Measurements from ENCODE around the gene ACTL8. TPM values are rescaled to one million over a fixed set of nuclear protein-coding genes. Genes with fewer than 3 reads are reported as not detected.

The ACTL8 gene
- total RNA-seq, 3 donors from 2014 or later (not counting 1 experiment from before 2014, with no cell fraction given), result not detected

- Mint-ChIP-seq H3K27ac (no peak overlapping the region), H3K4me3 (no peak overlapping the region), H3K36me3 (no peaks in the 10 kb centered on the region), H3K4me1 (no peaks in the 10 kb centered on the region), H3K9me3 (no peaks in the 10 kb centered on the region), H3K27me3 (ENCODE audit: low read depth in 2 of 2) (peaks cover 0 to 9% of the 10 kb centered on the region in 2 donors)
- intact Hi-C loops (cut with micrococcal nuclease), result no loop called here
- DNase-seq (no peak), ATAC-seq (no peak)
- no peak overlapping the region for H3K4me3 ChIP-seq (ENCODE audit: low read length)
- no peaks in the 10 kb centered on the region for H3K36me3 ChIP-seq (ENCODE audit: control insufficient read depth, insufficient read depth, low read length)
- no peak overlapping the region for H3K27ac ChIP-seq (ENCODE audit: low read length)
- no peaks in the 10 kb centered on the region for H3K27me3 ChIP-seq (ENCODE audit: control insufficient read depth, insufficient read depth, low read length)
- WGBS (ENCODE audit: insufficient coverage), result 60% methylated on average over 5 of the region's 5 CpGs
- H3K4me1 ChIP-seq (ENCODE audit: control insufficient read depth, insufficient read depth, low read length), result no peaks in the 10 kb centered on the region
- TF ChIP-seq, protein P1, sequence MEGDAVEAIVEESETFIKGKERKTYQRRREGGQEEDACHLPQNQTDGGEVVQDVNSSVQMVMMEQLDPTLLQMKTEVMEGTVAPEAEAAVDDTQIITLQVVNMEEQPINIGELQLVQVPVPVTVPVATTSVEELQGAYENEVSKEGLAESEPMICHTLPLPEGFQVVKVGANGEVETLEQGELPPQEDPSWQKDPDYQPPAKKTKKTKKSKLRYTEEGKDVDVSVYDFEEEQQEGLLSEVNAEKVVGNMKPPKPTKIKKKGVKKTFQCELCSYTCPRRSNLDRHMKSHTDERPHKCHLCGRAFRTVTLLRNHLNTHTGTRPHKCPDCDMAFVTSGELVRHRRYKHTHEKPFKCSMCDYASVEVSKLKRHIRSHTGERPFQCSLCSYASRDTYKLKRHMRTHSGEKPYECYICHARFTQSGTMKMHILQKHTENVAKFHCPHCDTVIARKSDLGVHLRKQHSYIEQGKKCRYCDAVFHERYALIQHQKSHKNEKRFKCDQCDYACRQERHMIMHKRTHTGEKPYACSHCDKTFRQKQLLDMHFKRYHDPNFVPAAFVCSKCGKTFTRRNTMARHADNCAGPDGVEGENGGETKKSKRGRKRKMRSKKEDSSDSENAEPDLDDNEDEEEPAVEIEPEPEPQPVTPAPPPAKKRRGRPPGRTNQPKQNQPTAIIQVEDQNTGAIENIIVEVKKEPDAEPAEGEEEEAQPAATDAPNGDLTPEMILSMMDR (IDR thresholded peaks at IDR 0.05), result no peak
- no peaks in the 10 kb centered on the region for H3K9me3 ChIP-seq (ENCODE audit: control insufficient read depth, insufficient read depth, low read length)
Measured at GRCh38 chr1:17875171-17875881, 120.2 kb downstream of the ACTL8 start.

- 92% methylated on average over 4 of the region's 4 CpGs for WGBS (ENCODE audit: insufficient coverage)
- intact Hi-C loops (cut with micrococcal nuclease), result no loop called here
- H3K9me3 Mint-ChIP-seq, result no peaks in the 10 kb centered on the region
Measured at GRCh38 chr1:17875882-17876280, 120.7 kb downstream of the ACTL8 start.

More at GRCh38 chr1:17875882-17876280, 120.7 kb downstream of the ACTL8 start:
- no peak overlapping the region for H3K4me3 ChIP-seq (ENCODE audit: low read length)
- DNase-seq (no peak), ATAC-seq (no peak)
- no peaks in the 10 kb centered on the region for H3K27me3 ChIP-seq (ENCODE audit: control insufficient read depth, insufficient read depth, low read length)
- Mint-ChIP-seq H3K27me3 (ENCODE audit: low read depth in 2 of 2) (peaks cover 0 to 9% of the 10 kb centered on the region in 2 donors), H3K4me3 (no peak overlapping the region), H3K27ac (no peak overlapping the region), H3K36me3 (no peaks in the 10 kb centered on the region), H3K4me1 (no peaks in the 10 kb centered on the region)
- H3K9me3 ChIP-seq (ENCODE audit: control insufficient read depth, insufficient read depth, low read length), result no peaks in the 10 kb centered on the region
- H3K27ac ChIP-seq (ENCODE audit: low read length), result no peak overlapping the region
- TF ChIP-seq, protein P1 (IDR thresholded peaks at IDR 0.05), result no peak
- H3K4me1 ChIP-seq (ENCODE audit: control insufficient read depth, insufficient read depth, low read length), result no peaks in the 10 kb centered on the region
- no peaks in the 10 kb centered on the region for H3K36me3 ChIP-seq (ENCODE audit: control insufficient read depth, insufficient read depth, low read length)

Other genes starting within 250 kb of the ACTL8 start
- 1 to 10 TPM in 1 of 3 donors, under 1 TPM in 2; 0.70 to 1.7 (median 0.94) TPM for gene ARHGEF10L, start 215.6 kb upstream of the ACTL8 start, total RNA-seq